GM15510 (cell line): ENCODE measurements around the gene RBM4B.

Experiments
- POLR2A ChIP-seq: IDR thresholded peaks from 3 replicates; pipeline ENCODE4 v1.6.1; 2011; ENCODE audit warnings: borderline replicate concordance; ENCODE audit not compliant: insufficient read length; ENCODE audit errors: extremely low read depth

RBM4B gene

GRCh38 chr11:66693356-66694055 lies 15.8 kb upstream of the RBM4B start:
- TF ChIP-seq POLR2A, result no peak

DNA sequence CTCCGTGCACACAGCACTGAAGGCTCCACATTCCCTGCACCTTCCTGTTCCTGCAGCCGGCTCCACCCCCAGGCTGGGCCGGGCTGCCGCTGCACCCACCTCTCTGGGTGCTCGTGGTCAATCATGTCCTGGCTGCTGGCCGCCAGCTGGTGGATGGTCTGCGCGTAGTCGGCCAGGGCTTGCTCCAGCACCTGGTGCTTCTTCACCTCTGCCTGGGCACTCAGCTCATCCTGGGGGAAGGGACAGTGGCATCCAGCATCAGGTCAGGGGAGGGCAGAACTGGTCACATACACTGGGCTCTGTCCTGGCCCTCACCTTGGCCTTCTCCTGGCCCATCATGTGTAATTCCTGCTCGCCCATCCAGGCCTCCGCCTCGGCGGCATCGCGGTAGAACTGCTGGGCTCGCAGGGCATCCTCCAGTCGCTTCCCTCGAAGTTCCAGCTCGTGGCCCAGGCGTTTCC lies 15.2 kb upstream of the RBM4B start:
- TF ChIP-seq POLR2A, result no peak

DNA sequence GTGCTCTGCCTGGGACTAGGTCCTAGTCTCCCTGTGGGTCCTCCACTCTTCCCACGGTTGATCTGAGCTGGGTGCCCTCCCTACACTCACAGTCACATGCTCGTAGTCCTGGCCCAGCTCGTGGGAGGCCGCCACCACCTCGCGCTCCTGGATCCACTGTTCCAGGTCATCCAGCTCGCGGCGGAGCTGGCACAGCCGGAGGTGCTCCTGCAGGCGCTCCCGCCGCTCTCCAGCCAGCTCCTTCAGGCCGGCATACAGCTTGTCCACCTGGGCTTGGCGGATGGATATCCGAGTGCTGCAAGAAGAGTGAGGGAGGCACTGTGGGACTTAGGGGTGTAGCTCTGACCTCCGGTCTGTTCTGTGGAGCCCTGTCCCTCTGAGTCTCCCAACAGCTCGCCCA lies 14.8 kb upstream of the RBM4B start:
- no peak for TF ChIP-seq POLR2A

- TF ChIP-seq POLR2A, result no peak
These were observed 13.8 kb upstream of the RBM4B start for GRCh38 chr11:66691311-66691980.

DNA sequence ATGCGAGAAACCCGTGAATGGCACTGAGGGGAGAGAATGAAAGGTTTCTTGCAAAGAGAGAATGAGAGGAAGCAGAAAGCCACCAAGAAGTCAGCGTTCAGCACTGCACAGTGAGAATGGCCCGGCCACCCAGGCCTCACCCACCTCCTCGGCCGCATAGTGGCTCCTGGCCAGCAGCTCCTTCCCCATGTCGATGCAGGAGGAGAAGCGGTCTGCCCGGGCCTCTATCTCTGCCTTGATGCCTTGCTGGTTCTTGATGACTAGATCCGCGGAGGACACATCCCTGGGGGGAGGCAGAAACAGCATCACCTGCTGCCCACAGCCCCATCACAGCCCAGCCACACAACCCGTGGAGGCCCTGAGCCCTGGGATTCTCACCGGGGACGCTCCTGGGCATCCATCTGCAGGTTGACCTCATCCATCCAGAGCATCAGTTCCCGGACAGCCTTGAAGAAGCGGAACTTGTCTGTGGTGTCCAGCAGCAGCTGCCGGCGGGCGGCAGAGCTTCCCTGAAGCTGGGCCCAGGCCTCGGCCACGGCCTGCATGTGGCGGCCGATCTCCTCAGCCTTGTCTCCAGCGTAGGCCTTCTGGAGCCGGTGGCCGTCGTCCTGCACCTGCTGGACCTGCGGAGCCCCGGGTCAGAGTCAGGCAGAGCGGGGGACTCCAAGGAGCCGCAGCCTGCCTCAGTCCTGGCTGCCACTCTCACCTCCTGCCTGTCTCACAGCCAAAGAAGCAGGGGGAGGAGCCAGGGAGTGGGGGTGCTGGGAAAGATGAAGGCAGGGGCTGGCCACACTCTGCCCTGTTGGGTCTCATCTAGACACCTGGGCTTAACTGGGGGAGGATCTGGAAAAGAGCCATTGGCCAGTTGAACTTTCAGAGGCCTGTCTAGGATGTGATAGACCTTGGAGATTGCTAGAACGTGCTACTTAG lies 12.2 kb upstream of the RBM4B start:
- TF ChIP-seq POLR2A, result no peak

- TF ChIP-seq POLR2A, result no peak
These were observed 11.2 kb upstream of the RBM4B start for GRCh38 chr11:66688561-66689534.

DNA sequence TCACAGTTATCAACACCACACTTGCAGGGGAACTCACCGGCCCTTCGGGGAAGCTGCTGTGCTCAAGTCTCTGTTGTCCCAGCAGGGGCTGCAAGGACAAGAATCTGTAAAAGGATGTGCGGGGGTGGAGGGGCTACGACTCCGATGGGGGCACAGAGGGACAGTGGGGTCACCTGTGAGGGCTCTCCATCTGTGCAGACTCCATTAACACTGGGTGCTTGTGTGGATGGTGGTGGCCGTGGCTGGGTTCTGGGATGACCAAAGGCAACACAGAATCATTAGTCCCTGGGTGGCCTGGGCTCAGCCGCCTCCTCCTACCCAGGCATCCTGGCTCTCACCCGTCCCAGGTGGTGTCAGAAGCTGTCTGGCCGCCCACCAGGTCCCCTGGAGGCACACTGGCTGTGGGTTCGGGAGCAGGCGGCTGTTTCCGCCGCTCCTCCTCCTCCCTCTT lies 10.2 kb upstream of the RBM4B start:
- no peak for TF ChIP-seq POLR2A

GRCh38 chr11:66686801-66687750 lies 9.4 kb upstream of the RBM4B start:
- TF ChIP-seq POLR2A, result no peak

GRCh38 chr11:66686100-66686785 lies 8.6 kb upstream of the RBM4B start:
- TF ChIP-seq POLR2A, result no peak

DNA sequence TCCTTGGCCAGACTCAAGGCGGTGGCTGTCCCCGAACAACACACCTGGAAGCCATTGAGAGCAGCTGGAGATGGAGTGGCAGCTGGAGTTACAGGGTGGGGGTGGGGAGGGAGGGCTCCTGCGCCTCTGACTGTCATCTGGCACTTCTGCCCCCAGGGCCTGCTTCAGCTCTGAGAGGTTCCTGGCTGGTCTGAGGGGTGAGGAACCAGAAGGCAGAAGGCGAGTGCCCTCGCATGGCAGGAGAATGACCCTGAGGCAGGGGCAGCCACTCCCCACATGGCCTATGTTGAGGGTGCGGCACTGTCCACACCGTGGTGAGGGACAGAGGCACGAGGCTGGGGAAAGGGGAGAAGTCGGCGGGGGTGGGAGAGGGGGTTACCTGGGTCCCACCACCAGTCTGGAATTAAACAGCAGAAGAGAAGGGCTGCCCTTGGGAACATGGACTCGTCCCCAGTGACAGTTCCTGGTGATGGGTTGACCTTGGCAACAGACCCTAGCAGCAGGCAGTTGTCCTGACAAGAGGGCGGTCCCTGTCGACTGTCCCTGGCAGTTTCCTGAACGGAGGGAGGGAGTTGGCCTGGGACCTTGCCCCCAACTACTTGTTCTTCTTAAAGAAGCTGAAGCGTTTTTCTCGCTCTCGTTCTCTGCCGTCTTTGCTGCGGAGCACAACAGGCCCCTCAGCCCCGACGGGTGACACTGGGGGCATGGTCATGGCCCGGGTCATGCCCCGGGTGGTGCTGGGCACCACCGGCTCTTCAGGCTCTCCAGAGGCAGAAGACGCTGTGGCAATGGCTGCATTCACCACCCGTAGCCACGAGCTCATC lies 7.8 kb upstream of the RBM4B start:
- TF ChIP-seq POLR2A, result no peak

DNA sequence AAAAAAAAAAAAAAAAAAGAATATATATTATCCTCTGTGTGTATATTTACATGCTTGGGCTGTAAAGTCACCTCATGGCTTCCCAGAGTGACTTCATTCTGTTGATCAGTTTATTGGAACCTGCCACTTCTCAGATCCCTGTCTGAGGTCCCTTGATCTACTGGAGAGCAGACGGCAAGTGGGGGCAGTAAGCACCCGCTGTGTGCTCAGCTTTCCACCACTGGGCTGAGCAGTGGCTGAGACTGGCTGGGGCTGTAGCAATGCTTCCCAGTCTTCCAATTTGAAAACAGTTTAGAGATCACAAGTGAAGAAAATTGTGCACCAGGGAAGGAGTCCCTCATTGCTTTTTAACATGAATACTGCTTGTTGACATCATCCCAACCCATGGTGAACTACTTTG lies 6.9 kb upstream of the RBM4B start:
- TF ChIP-seq POLR2A, result no peak
